ENCODE results near the gene CGB7. TPM values are rescaled to one million over a fixed set of nuclear protein-coding genes. Genes with fewer than 3 reads are reported as not detected.
A peak's percentile ranks its signal among the peaks of the same experiment; 100 is the strongest.

CGB7 gene
- total and polyA plus RNA-seq, 9 of the 15 experiments (the other 6 are each of a cell fraction or from before 2014, with no cell fraction given), result not detected

DNA sequence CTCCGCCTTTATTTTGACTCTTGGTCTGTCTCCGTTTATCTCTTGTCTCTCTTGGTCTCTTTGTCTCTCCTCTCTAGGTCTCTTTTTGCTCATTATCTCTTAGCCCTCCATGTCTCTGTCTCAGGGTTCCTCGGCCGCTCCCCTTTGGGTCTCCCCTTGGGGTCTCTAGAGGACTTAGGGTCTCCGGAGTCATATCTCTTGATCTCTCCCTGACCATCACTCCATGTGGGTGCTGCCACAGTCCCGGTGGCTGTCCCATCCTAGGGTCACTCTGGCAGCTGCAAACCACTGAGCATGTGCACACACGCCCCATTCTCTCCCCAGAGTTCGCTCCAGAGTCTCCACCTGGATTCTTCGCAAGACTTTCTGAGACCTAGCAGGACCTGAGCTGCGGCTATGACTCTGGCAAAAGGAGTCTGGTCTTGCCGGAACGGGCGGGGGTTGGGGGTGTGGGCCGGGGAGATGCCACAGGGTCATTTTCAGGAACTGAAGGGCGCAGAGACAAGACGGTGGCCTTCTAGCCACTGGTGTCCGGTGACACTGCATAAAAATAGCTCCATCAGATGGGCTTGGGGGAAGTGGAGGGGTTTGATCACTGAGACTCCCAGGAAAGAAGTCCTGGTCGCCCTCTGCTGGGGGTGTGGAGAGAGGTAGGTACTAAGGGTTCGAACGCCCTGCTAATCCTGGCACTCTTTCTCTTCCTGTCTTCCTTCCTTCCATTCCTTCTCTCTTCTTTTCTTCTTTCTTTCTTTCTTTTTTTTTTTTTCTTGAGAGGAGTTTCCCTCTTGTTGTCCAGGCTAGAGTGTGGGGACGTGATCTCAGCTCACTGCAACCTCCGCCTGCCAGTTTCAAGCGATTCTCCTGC is 16.2 kb upstream of the CGB7 start (continued):
- TF ChIP-seq ARID2 (IDR thresholded peaks at IDR 0.05) (0 out of 2 replicates have a peak, but pooled peaks have one; percentile 5), SIX5 (IDR thresholded peaks at IDR 0.05; ENCODE audit: borderline replicate concordance in 1 of 2, insufficient read depth in 1 of 2, low read depth in 1 of 2, low read length in 2 of 2) (no peak), ZNF280B (CRISPR knock-in tag; IDR thresholded peaks at IDR 0.05) (no peak), SRSF7 (optimal IDR thresholded peaks at IDR 0.05; ENCODE audit: low read depth, low read length) (no peak), ZNF717 (CRISPR knock-in tag; IDR thresholded peaks at IDR 0.05) (no peak), MAZ (CRISPR knock-in tag; conservative IDR thresholded peaks at IDR 0.05 in 1 of 2, IDR thresholded peaks at IDR 0.05 in 1 of 2) (peak in 1 of 2 experiments; percentile 64; a peak in 2 of 4 replicates), TFAP4 (CRISPR knock-in tag; IDR thresholded peaks at IDR 0.05; ENCODE audit: borderline replicate concordance) (peak; percentile 45; the same call in 1 of the 2 replicates), MEIS2 (IDR thresholded peaks at IDR 0.05; ENCODE audit: partially characterized antibody) (no peak), TCF3 (CRISPR knock-in tag; IDR thresholded peaks at IDR 0.05) (0 out of 2 replicates have a peak, but pooled peaks have one; percentile 13), ATF7 (IDR thresholded peaks at IDR 0.05) (peak; percentile 31; the same call in 1 of the 2 replicates), SIN3B (IDR thresholded peaks at IDR 0.05; ENCODE audit: low read depth) (no peak), STAT5A (IDR thresholded peaks at IDR 0.05; ENCODE audit: borderline replicate concordance, low read length) (no peak), ESRRB (CRISPR knock-in tag; IDR thresholded peaks at IDR 0.05; ENCODE audit: borderline replicate concordance) (no peak)
- TF ChIP-seq, protein P1, sequence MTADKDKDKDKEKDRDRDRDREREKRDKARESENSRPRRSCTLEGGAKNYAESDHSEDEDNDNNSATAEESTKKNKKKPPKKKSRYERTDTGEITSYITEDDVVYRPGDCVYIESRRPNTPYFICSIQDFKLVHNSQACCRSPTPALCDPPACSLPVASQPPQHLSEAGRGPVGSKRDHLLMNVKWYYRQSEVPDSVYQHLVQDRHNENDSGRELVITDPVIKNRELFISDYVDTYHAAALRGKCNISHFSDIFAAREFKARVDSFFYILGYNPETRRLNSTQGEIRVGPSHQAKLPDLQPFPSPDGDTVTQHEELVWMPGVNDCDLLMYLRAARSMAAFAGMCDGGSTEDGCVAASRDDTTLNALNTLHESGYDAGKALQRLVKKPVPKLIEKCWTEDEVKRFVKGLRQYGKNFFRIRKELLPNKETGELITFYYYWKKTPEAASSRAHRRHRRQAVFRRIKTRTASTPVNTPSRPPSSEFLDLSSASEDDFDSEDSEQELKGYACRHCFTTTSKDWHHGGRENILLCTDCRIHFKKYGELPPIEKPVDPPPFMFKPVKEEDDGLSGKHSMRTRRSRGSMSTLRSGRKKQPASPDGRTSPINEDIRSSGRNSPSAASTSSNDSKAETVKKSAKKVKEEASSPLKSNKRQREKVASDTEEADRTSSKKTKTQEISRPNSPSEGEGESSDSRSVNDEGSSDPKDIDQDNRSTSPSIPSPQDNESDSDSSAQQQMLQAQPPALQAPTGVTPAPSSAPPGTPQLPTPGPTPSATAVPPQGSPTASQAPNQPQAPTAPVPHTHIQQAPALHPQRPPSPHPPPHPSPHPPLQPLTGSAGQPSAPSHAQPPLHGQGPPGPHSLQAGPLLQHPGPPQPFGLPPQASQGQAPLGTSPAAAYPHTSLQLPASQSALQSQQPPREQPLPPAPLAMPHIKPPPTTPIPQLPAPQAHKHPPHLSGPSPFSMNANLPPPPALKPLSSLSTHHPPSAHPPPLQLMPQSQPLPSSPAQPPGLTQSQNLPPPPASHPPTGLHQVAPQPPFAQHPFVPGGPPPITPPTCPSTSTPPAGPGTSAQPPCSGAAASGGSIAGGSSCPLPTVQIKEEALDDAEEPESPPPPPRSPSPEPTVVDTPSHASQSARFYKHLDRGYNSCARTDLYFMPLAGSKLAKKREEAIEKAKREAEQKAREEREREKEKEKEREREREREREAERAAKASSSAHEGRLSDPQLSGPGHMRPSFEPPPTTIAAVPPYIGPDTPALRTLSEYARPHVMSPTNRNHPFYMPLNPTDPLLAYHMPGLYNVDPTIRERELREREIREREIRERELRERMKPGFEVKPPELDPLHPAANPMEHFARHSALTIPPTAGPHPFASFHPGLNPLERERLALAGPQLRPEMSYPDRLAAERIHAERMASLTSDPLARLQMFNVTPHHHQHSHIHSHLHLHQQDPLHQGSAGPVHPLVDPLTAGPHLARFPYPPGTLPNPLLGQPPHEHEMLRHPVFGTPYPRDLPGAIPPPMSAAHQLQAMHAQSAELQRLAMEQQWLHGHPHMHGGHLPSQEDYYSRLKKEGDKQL (CRISPR knock-in tag; IDR thresholded peaks at IDR 0.05; ENCODE audit: borderline replicate concordance), result no peak
- TF ChIP-seq, protein P2, sequence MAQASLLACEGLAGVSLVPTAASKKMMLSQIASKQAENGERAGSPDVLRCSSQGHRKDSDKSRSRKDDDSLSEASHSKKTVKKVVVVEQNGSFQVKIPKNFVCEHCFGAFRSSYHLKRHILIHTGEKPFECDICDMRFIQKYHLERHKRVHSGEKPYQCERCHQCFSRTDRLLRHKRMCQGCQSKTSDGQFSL (CRISPR knock-in tag; IDR thresholded peaks at IDR 0.05), result 0 out of 2 replicates have a peak, but pooled peaks have one; percentile 37
- TF ChIP-seq, protein P2 (tag; IDR thresholded peaks at IDR 0.05), result no peak
